Measurements from ENCODE around the gene ATP11C.

Gene ATP11C

GRCh38 chrX:139881130-139881529 is 51.7 kb downstream of the ATP11C start:
- TF ChIP-seq CTCF (IDR thresholded peaks at IDR 0.05; ENCODE audit: low read depth, low read length, poor library complexity, severe bottlenecking): no peak
- no peak for TF ChIP-seq EZH2phosphoT487 (IDR thresholded peaks at IDR 0.05; ENCODE audit: borderline replicate concordance, low read length)
- no peak overlapping the region for H3K4me2 ChIP-seq (ENCODE audit: low read length)

GRCh38 chrX:139877710-139878414 is 55.0 kb downstream of the ATP11C start:
- no peaks in the 10 kb centered on the region for H3K4me1 ChIP-seq (ENCODE audit: control insufficient read depth, low read length)
- no peaks in the 10 kb centered on the region for H3K27me3 ChIP-seq (ENCODE audit: control insufficient read depth, low read length)
- no peaks in the 10 kb centered on the region for H3K9me2 ChIP-seq (replicated peaks; ENCODE audit: control insufficient read depth, low read length)
- H3K79me2 ChIP-seq (ENCODE audit: control insufficient read depth, low read length): peaks cover 14% of the 10 kb centered on the region
- H4K20me1 ChIP-seq (ENCODE audit: control insufficient read depth, insufficient read depth, low read depth, low read length): no peaks in the 10 kb centered on the region
- H3F3A ChIP-seq (ENCODE audit: control insufficient read depth, insufficient read depth): no peaks in the 10 kb centered on the region
- no peaks in the 10 kb centered on the region for H3K9me3 ChIP-seq (ENCODE audit: control insufficient read depth, insufficient read depth, low read length)
- H3K4me2 ChIP-seq (ENCODE audit: low read length): no peak overlapping the region
- H3K27ac ChIP-seq (ENCODE audit: low read depth, low read length): no peak overlapping the region
- no peak for TF ChIP-seq EZH2phosphoT487 (IDR thresholded peaks at IDR 0.05; ENCODE audit: borderline replicate concordance, low read length)
- no peak for TF ChIP-seq CTCF (IDR thresholded peaks at IDR 0.05; ENCODE audit: low read depth, low read length, poor library complexity, severe bottlenecking)
- H3K4me3 ChIP-seq (ENCODE audit: low read length): no peak overlapping the region
- H3K36me3 ChIP-seq (ENCODE audit: control insufficient read depth, low read length): no peaks in the 10 kb centered on the region

More at GRCh38 chrX:139881130-139881529, 51.7 kb downstream of the ATP11C start:
- Histone ChIP-seq H3K4me3 (ENCODE audit: low read length) (no peak overlapping the region), H3K27ac (ENCODE audit: low read depth, low read length) (no peak overlapping the region), H3K36me3 (ENCODE audit: control insufficient read depth, low read length) (no peaks in the 10 kb centered on the region), H3K9me2 (replicated peaks; ENCODE audit: control insufficient read depth, low read length) (no peaks in the 10 kb centered on the region), H3K4me1 (ENCODE audit: control insufficient read depth, low read length) (no peaks in the 10 kb centered on the region), H4K20me1 (ENCODE audit: control insufficient read depth, insufficient read depth, low read depth, low read length) (no peaks in the 10 kb centered on the region), H3K9me3 (ENCODE audit: control insufficient read depth, insufficient read depth, low read length) (no peaks in the 10 kb centered on the region), H3K79me2 (ENCODE audit: control insufficient read depth, low read length) (peaks cover 23% of the 10 kb centered on the region), H3K27me3 (ENCODE audit: control insufficient read depth, low read length) (no peaks in the 10 kb centered on the region), H3F3A (ENCODE audit: control insufficient read depth, insufficient read depth) (no peaks in the 10 kb centered on the region)

- Histone ChIP-seq H3K4me1 (ENCODE audit: control insufficient read depth, low read length) (no peaks in the 10 kb centered on the region), H3K36me3 (ENCODE audit: control insufficient read depth, low read length) (no peaks in the 10 kb centered on the region), H3K79me2 (ENCODE audit: control insufficient read depth, low read length) (peaks cover 6% of the 10 kb centered on the region), H3K9me2 (replicated peaks; ENCODE audit: control insufficient read depth, low read length) (no peaks in the 10 kb centered on the region), H4K20me1 (ENCODE audit: control insufficient read depth, insufficient read depth, low read depth, low read length) (no peaks in the 10 kb centered on the region), H3F3A (ENCODE audit: control insufficient read depth, insufficient read depth) (no peaks in the 10 kb centered on the region), H3K4me2 (ENCODE audit: low read length) (no peak overlapping the region), H3K9me3 (ENCODE audit: control insufficient read depth, insufficient read depth, low read length) (no peaks in the 10 kb centered on the region), H3K4me3 (ENCODE audit: low read length) (no peak overlapping the region), H3K27ac (ENCODE audit: low read depth, low read length) (no peak overlapping the region), H3K27me3 (ENCODE audit: control insufficient read depth, low read length) (no peaks in the 10 kb centered on the region)
- TF ChIP-seq CTCF (IDR thresholded peaks at IDR 0.05; ENCODE audit: low read depth, low read length, poor library complexity, severe bottlenecking) (no peak), EZH2phosphoT487 (IDR thresholded peaks at IDR 0.05; ENCODE audit: borderline replicate concordance, low read length) (no peak)
Observed at GRCh38 chrX:139875841-139876240, 57.0 kb downstream of the ATP11C start.
